Measurements from ENCODE around the gene FOXP4.

Gene FOXP4

GRCh38 chr6:41536795-41537758, 9.1 kb upstream of the FOXP4 start:
- no peaks in the 10 kb centered on the region for H3K36me3 ChIP-seq (ENCODE audit: control insufficient read depth, insufficient read depth, low read length)
- H3K9me3 ChIP-seq (ENCODE audit: control insufficient read depth, insufficient read depth, low read length), result no peaks in the 10 kb centered on the region
- H3K4me1 ChIP-seq (ENCODE audit: control insufficient read depth, insufficient read depth, low read length), result peaks cover 1% of the 10 kb centered on the region
- H3K4me3 ChIP-seq (ENCODE audit: low read depth, low read length), result no peak overlapping the region
- no peak overlapping the region for H3K27ac ChIP-seq (ENCODE audit: low read depth, low read length)
- H3K27me3 ChIP-seq (ENCODE audit: control insufficient read depth, insufficient read depth, low read length), result peaks cover 46% of the 10 kb centered on the region
- H3K9ac ChIP-seq (ENCODE audit: low read depth, low read length), result no peak overlapping the region

- Histone ChIP-seq H3K27me3 (ENCODE audit: control insufficient read depth, insufficient read depth, low read length) (peaks cover 56% of the 10 kb centered on the region), H3K36me3 (ENCODE audit: control insufficient read depth, insufficient read depth, low read length) (no peaks in the 10 kb centered on the region), H3K9me3 (ENCODE audit: control insufficient read depth, insufficient read depth, low read length) (no peaks in the 10 kb centered on the region), H3K4me1 (ENCODE audit: control insufficient read depth, insufficient read depth, low read length) (no peaks in the 10 kb centered on the region), H3K4me3 (ENCODE audit: low read depth, low read length) (no peak overlapping the region), H3K27ac (ENCODE audit: low read depth, low read length) (no peak overlapping the region), H3K9ac (ENCODE audit: low read depth, low read length) (no peak overlapping the region)
Measured at GRCh38 chr6:41538556-41539182, 7.5 kb upstream of the FOXP4 start.

- H3K4me3 ChIP-seq (ENCODE audit: low read depth, low read length), result no peak overlapping the region
- H3K4me1 ChIP-seq (ENCODE audit: control insufficient read depth, insufficient read depth, low read length), result no peaks in the 10 kb centered on the region
- H3K27ac ChIP-seq (ENCODE audit: low read depth, low read length), result no peak overlapping the region
- H3K36me3 ChIP-seq (ENCODE audit: control insufficient read depth, insufficient read depth, low read length), result no peaks in the 10 kb centered on the region
- H3K9me3 ChIP-seq (ENCODE audit: control insufficient read depth, insufficient read depth, low read length), result no peaks in the 10 kb centered on the region
- H3K27me3 ChIP-seq (ENCODE audit: control insufficient read depth, insufficient read depth, low read length), result peaks cover 61% of the 10 kb centered on the region
- no peak overlapping the region for H3K9ac ChIP-seq (ENCODE audit: low read depth, low read length)
Measured at GRCh38 chr6:41539204-41539603, 7.0 kb upstream of the FOXP4 start.

DNA sequence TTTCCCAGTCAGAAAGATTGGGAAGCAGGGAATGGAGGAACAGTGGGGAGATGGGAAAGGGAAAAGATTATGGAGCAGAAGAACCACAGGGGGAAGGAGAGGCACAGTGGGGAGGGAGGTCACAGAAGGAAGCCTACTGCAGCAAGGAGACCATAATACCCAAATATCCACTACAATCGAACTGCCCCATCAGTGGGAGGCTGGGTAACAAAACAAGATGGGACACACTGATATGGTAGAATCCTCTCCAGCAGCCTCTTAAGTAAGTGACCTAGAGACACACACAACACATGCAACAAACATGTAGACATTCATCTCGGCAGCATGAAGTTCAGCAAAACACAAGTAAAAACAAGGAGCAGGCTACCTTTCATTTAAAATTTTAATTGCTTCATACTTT, 4.8 kb upstream of the FOXP4 start:
- H3K9me3 ChIP-seq (ENCODE audit: control insufficient read depth, insufficient read depth, low read length), result no peaks in the 10 kb centered on the region
- H3K9ac ChIP-seq (ENCODE audit: low read depth, low read length), result no peak overlapping the region
- no peak overlapping the region for H3K4me3 ChIP-seq (ENCODE audit: low read depth, low read length)
- peaks cover 74% of the 10 kb centered on the region for H3K27me3 ChIP-seq (ENCODE audit: control insufficient read depth, insufficient read depth, low read length)
- no peaks in the 10 kb centered on the region for H3K36me3 ChIP-seq (ENCODE audit: control insufficient read depth, insufficient read depth, low read length)
- peaks cover 8% of the 10 kb centered on the region; the same call in 1 of the 2 replicates for H3K4me1 ChIP-seq (ENCODE audit: control insufficient read depth, insufficient read depth, low read length)
- no peak overlapping the region for H3K27ac ChIP-seq (ENCODE audit: low read depth, low read length)

DNA sequence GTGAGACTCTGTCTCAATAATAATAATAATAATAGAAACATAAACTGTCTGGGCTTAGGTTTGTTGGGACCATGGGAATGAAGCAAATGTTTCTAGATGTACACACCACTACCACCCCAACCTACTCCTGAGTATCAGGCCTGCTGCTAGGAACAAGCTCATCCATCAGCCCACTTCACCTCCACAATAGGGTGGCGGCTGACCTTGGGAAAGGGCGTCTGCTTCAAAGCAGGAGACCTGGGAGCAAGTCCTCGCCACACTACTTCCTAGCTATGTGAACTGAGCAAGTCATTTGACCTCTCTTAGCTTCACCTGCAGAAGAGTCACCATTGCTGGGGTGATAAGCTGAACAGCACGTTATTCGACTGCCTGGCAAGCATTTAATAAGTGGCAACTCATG, 3.1 kb upstream of the FOXP4 start:
- Histone ChIP-seq H3K27me3 (ENCODE audit: control insufficient read depth, insufficient read depth, low read length) (peaks cover 77% of the 10 kb centered on the region), H3K36me3 (ENCODE audit: control insufficient read depth, insufficient read depth, low read length) (no peaks in the 10 kb centered on the region), H3K9me3 (ENCODE audit: control insufficient read depth, insufficient read depth, low read length) (no peaks in the 10 kb centered on the region), H3K9ac (ENCODE audit: low read depth, low read length) (no peak overlapping the region), H3K4me1 (ENCODE audit: control insufficient read depth, insufficient read depth, low read length) (peaks cover 12% of the 10 kb centered on the region), H3K27ac (ENCODE audit: low read depth, low read length) (no peak overlapping the region), H3K4me3 (ENCODE audit: low read depth, low read length) (no peak overlapping the region)

- no peak overlapping the region for H3K27ac ChIP-seq (ENCODE audit: low read depth, low read length)
- H3K4me3 ChIP-seq (ENCODE audit: low read depth, low read length), result peak overlapping the region; percentile 65
- H3K4me1 ChIP-seq (ENCODE audit: control insufficient read depth, insufficient read depth, low read length), result peaks cover 34% of the 10 kb centered on the region
- H3K36me3 ChIP-seq (ENCODE audit: control insufficient read depth, insufficient read depth, low read length), result no peaks in the 10 kb centered on the region
- H3K27me3 ChIP-seq (ENCODE audit: control insufficient read depth, insufficient read depth, low read length), result peaks cover 77% of the 10 kb centered on the region
- H3K9ac ChIP-seq (ENCODE audit: low read depth, low read length), result no peak overlapping the region
- no peaks in the 10 kb centered on the region for H3K9me3 ChIP-seq (ENCODE audit: control insufficient read depth, insufficient read depth, low read length)
Measured at GRCh38 chr6:41545247-41545702, 906 bp upstream of the FOXP4 start.

DNA sequence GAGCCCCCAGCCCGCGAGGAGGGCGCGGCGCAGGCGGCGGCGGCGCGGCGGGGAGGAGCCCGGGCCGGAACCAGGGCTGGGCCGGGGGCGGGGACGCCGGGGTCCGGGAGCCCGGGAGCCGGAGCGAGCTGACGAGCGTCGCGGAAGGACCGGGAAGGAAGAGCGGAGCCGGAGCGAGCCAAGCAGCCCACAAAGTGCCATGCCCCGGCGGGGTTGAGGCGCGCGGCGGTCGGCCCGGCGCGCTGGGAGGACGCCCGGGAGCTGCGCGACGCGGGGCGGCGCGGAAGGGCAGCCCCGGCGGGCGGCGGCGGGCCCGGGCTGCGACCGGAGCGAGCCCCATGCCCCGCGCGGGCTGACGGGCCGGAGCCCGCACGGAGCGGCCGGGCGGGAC, 289 bp downstream of the FOXP4 start:
- no peaks in the 10 kb centered on the region for H3K9me3 ChIP-seq (ENCODE audit: control insufficient read depth, insufficient read depth, low read length)
- no peak overlapping the region for H3K27ac ChIP-seq (ENCODE audit: low read depth, low read length)
- H3K9ac ChIP-seq (ENCODE audit: low read depth, low read length), result no peak overlapping the region
- H3K4me3 ChIP-seq (ENCODE audit: low read depth, low read length), result peak overlapping the region; percentile 65; the same call in 1 of the 2 replicates
- H3K27me3 ChIP-seq (ENCODE audit: control insufficient read depth, insufficient read depth, low read length), result peaks cover 78% of the 10 kb centered on the region
- no peaks in the 10 kb centered on the region for H3K36me3 ChIP-seq (ENCODE audit: control insufficient read depth, insufficient read depth, low read length)
- peaks cover 41% of the 10 kb centered on the region for H3K4me1 ChIP-seq (ENCODE audit: control insufficient read depth, insufficient read depth, low read length)

DNA sequence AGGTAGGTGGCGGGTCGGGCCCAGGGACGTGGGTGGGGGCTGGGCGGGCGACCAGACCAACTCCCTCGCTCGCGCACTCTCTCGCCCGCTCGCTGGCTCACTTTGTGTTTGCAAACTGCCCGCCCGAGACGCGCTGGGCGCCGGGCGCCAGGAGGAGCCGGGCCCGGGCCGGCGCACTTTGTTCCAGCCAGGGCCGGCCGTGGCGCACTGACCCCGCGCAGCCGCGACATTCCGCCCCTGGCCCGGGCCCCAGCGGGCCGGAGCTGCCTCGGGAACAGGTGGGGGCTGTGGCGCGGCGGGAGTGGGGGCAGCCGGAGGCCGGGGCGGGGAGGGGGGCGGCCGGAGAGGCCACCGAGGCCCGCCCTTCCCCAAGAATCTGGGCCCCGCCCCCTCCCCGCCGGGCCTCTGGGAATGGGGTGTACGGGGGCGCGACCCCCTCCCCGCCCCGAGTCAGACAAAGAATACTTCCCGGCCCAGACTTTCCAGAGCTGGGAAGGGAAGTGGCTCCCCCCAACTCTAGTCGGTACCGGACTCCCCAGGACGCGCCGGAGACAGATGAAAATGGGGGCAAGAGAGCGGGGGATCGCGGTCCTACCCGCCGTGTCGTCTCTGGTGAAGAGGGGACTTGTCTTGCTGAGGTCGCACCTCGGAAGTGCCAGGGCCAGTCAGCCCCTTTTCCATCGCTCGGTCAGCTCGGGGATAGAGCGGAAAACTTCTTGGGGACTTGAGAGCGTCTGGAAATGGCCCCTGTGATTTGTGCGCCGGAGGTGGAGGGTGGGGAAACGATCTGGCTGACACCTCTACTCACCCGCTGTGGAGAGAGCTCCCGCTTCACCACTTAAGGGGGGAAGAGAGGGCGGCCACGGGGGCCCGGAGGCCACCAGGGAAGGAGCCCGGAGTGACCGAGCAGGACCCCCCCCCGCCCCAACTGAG, 951 bp downstream of the FOXP4 start:
- Histone ChIP-seq H3K9ac (ENCODE audit: low read depth, low read length) (no peak overlapping the region), H3K36me3 (ENCODE audit: control insufficient read depth, insufficient read depth, low read length) (no peaks in the 10 kb centered on the region), H3K27ac (ENCODE audit: low read depth, low read length) (no peak overlapping the region), H3K4me1 (ENCODE audit: control insufficient read depth, insufficient read depth, low read length) (peaks cover 47% of the 10 kb centered on the region), H3K4me3 (ENCODE audit: low read depth, low read length) (peak overlapping the region; percentile 65), H3K27me3 (ENCODE audit: control insufficient read depth, insufficient read depth, low read length) (peaks cover 81% of the 10 kb centered on the region), H3K9me3 (ENCODE audit: control insufficient read depth, insufficient read depth, low read length) (no peaks in the 10 kb centered on the region)

- Histone ChIP-seq H3K9me3 (ENCODE audit: control insufficient read depth, insufficient read depth, low read length) (no peaks in the 10 kb centered on the region), H3K27me3 (ENCODE audit: control insufficient read depth, insufficient read depth, low read length) (peaks cover 86% of the 10 kb centered on the region), H3K36me3 (ENCODE audit: control insufficient read depth, insufficient read depth, low read length) (no peaks in the 10 kb centered on the region), H3K4me3 (ENCODE audit: low read depth, low read length) (peak overlapping the region; percentile 65), H3K4me1 (ENCODE audit: control insufficient read depth, insufficient read depth, low read length) (peaks cover 54% of the 10 kb centered on the region), H3K9ac (ENCODE audit: low read depth, low read length) (no peak overlapping the region), H3K27ac (ENCODE audit: low read depth, low read length) (no peak overlapping the region)
Measured at GRCh38 chr6:41547799-41548097, 1.6 kb downstream of the FOXP4 start.

GRCh38 chr6:41548098-41548840, 2.1 kb downstream of the FOXP4 start:
- no peak overlapping the region for H3K9ac ChIP-seq (ENCODE audit: low read depth, low read length)
- H3K4me3 ChIP-seq (ENCODE audit: low read depth, low read length), result peak overlapping the region; percentile 65
- no peaks in the 10 kb centered on the region for H3K9me3 ChIP-seq (ENCODE audit: control insufficient read depth, insufficient read depth, low read length)
- peaks cover 87% of the 10 kb centered on the region for H3K27me3 ChIP-seq (ENCODE audit: control insufficient read depth, insufficient read depth, low read length)
- peaks cover 59% of the 10 kb centered on the region for H3K4me1 ChIP-seq (ENCODE audit: control insufficient read depth, insufficient read depth, low read length)
- H3K27ac ChIP-seq (ENCODE audit: low read depth, low read length), result no peak overlapping the region
- no peaks in the 10 kb centered on the region for H3K36me3 ChIP-seq (ENCODE audit: control insufficient read depth, insufficient read depth, low read length)

Data from HUES48 (cell line).